HG02870 (cell line): ENCODE results near the gene C2orf49.
"Not testable (repeated sequence)": the region's sequence is repeated elsewhere in the genome, so short reads cannot be mapped to it uniquely, and the experiment has no call there.

Experiments used
- ATAC-seq: cut with Tn5 transposase; IDR thresholded peaks from one replicate; pipeline ENCODE4 v1.9.1; 2021; ENCODE audit warnings: mild to moderate bottlenecking, moderate library complexity; ENCODE audit not compliant: unreplicated experiment

C2orf49 gene

DNA sequence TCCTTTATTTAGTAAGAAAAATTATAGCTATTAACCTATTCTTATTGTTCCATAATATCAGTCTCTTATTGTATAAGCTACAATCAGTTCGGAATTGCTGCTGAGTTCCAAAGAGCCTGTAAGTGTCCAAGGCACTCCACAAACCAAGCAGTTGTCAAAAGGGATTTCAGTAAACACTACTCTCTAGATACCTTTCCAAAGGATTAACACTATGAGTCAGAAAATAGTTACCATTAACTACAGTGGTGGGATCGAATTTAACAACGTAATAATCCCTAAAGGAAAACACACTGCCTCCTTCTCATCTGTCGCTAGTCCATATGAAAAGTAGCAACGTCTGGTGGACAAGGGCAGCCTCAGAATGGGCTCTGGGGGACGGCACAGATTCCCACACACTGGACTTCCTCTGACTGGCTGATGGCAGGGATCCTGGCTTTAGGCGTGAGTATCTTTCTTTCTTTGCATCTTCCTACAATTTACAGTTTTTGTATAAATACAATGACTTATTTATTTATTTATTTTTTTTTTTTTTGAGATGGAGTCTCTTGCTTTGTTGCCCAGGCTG is 16.6 kb upstream of the C2orf49 start:
- ATAC-seq, result no peak

DNA sequence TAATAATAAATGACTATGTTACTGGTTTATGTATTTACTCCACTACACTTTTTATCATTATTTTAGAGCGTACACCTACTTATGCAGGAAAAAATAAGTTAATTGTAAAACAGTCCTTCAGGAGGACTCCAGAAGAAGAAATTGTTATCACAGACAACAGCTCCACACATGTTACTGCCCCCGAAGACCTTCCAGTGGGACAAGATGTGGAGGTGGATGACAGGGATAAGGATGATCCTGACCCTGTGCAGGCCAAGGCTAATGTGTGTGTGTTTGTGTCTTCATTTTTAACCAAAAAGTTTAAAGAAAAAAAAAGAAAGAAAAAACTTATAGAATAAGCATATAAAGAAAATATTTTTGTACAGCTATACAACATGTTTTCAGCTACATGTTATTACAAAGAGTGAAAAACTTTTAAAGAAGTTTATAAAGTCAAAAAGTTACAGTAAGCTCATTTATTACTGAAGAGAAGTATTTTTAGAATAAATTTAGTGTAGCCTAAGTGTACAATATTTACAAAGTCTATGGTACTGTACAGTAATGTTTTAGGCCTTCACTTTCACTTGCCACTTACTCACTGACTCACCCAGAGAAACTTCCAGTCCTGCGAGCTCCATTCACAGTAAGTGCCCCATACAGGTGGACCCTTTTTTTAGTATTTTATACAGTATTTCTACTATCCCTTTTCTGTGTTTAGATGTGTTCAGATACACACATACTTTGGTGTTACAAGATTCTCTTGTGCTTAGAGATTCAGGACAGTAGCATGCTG is 15.3 kb upstream of the C2orf49 start:
- peak; percentile 34 for ATAC-seq

- ATAC-seq, result no peak
These were observed 14.2 kb upstream of the C2orf49 start for GRCh38 chr2:105323111-105323510.

- ATAC-seq, result no peak
These were observed 13.2 kb upstream of the C2orf49 start for GRCh38 chr2:105324101-105324500.

- no peak for ATAC-seq
These were observed 12.6 kb upstream of the C2orf49 start for GRCh38 chr2:105324732-105325131.

- no peak for ATAC-seq
These were observed 11.9 kb upstream of the C2orf49 start for GRCh38 chr2:105325389-105325963.

DNA sequence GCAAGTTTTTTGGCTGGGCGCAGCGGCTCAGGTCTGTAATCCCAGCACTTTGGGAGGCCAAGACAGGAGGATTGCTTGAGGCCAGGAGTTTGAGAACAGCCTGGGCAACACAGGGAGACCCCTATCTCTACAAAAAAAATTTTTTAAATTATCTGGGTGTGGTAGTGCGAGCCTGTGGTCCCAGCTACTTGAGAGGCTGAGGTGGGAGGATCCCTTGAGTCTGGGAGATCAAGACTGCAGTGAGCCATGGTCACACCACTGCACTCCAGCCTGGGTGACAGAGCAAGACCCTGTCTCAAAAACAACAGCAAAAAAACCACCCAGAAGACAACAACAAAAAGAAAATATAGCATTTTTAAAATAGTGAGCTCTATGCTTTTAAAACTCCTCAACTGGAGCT is 10.1 kb upstream of the C2orf49 start:
- ATAC-seq, result not testable (repeated sequence)

- no peak for ATAC-seq
These were observed 9.7 kb upstream of the C2orf49 start for GRCh38 chr2:105327690-105328089.

GRCh38 chr2:105328281-105329196 is 8.8 kb upstream of the C2orf49 start:
- no peak for ATAC-seq

GRCh38 chr2:105329197-105329554 is 8.2 kb upstream of the C2orf49 start:
- no peak for ATAC-seq

DNA sequence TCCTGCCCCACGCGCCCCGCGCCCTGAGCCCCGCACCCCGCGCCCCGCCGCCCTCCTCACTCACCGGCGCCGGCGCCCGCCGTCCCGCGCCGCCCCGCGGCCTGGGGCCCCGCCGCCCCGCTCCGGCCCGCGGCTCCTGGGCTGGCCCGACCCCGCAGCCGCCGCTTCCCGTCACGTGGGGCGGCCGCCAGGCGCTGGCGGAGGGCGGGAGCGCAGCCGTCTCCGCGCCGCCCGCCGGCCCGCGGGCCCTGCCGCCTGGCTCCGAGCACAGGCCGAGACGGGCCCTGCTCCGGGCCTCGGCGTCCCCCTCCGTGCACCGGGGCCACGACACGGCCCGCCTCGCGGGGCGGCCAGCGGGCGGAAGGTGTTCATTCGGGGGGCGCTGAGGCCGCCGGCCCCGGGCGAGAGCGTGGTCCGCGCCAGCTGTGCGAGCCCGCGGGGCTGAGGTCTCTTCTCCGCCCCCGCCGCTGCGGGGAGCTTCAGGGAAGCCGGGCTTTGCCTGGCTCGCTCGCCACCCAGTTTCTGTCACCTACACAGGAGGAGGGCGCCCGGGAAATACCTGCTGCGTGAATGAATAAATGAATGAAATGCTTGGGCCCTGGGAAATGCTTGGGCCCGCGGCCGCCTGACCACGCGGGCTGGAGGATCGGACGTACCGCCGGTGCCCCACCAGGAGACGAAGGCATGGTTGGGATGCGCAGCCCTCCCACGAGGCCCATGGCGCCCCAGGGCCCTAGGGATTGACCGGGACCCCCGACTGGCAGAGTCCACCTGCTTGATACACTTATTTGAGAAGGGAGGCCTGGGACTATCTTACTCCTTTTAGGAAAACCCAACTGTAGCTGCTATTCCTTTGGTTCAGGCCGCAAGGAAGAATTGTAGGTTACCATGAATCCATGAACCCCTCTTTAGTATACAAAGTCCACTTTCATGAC is 7.5 kb upstream of the C2orf49 start, which contains the start of gene TGFBRAP1:
Gene TGFBRAP1 (minus strand): TSS at position 175 of the 935 bp plus-strand sequence. CDS start 21,434 bp downstream, outside the sequence.
- peak; percentile 60 for ATAC-seq

DNA sequence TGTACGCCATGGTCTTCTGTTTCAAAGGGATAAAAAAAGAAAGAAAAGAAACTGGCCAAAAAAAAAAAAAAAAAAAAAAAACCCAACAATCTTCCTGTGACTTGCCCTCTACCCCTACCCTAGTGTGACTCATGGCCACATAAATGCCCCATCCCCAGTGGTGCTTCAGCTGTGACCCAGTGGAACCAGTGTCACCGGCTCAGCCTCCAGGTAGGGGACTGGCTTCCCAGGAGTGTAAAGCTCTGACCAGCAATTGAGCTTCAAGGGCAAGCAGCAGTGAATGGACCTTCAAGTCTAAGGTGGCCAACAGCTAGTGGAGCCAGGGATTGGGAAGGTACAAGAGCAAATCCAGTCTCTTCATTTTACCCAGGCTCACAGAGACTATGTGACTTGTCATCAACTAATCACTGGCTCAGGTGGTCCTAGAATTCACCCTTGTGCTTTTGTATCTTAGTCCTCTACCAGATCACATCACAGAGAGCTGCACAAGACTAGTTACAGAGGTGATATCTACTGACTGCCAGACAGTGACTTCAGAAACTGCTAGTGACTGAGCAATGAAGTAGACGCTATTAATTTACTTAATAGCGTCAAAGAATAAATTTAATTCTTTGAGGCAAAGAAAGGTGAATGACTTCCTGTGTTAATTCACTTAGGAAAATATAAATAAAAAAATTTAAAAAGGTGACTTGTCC is 6.5 kb upstream of the C2orf49 start:
- no peak for ATAC-seq

DNA sequence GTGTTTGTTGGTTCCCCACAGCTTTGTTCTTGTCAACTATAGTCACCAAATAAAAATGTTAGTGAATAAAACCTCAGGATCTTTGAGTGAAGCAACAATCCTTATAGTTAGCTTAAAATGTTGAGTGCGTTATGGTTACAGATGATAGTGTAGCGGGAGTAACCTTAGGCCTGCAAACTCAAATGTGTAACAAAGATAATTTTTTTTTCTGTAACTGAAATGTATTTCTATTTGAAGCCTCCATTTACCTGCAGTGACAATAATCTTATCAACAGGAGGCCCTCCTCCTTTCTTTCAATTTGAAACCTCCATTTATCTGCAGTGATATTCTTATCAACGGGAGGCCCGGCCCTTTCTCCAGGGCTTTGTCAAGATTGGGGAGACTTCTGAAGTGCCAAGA is 3.1 kb upstream of the C2orf49 start:
- no peak for ATAC-seq

- no peak for ATAC-seq
These were observed 1.9 kb upstream of the C2orf49 start for GRCh38 chr2:105335469-105335868.

DNA sequence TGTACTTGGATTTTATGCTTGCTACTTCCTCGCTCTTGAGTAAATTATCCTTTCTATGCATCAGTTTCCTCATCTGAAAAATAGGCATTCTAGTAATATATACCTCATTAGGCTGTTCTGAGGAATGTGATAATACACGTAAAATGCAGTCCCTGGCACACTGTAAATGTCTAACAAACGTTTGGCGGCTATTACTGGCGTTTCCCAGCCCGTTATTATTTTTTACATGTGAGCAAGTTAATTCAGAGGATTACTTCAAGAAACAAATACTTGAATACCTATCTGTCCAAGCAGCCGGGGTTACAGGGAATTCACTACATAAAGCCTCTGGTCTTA is 586 bp upstream of the C2orf49 start:
- no peak for ATAC-seq

DNA sequence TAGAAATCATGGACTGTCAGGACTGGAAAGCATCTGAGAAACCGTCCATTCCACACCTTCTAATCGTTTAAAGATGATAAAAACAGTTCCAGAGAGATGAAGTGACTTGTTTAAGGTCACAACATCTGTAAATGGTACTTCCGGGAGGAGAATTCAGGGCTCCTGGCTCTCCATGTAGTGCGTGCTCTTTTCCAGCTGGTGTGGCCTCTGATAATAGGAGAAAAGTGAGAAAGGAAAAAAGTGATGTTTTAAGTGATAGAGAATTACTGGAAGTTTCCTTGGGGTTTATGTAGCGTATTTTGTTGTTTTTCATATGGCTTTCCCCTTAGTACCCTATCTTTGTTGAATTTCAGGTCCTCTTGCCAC is 663 bp downstream of the C2orf49 start:
- peak; percentile 18 for ATAC-seq

GRCh38 chr2:105339414-105339813 is 2.1 kb downstream of the C2orf49 start:
- ATAC-seq, result no peak

DNA sequence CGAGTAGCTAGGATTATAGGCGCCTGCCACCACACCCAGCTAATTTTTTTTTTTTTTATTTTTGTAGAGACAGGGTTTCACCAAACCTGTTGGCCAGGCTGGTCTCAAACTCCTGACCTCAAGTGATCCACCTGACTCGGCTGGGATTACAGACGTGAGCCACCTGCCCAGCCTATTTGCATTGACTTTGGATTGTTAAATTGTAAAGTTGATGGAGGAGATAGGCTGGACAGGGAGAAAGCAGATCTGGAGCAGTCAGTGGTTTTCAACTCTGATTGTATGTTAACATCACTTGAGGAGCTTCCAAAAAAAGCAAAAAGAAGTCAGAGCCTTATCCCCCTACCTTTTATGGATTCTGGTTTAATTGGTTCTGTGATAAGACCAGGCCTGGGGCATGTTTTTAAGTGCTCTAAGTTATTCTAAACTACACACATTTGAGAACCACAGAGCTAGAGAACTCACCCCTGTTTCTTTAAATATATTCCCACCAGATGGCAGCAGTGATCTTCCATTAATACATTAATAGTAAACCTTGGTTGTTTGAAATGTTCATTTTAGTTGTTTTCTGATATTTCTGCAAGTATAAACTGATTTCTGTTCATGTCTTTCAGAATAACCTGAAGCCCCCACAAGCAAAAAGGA is 7.5 kb downstream of the C2orf49 start:
- ATAC-seq, result no peak

DNA sequence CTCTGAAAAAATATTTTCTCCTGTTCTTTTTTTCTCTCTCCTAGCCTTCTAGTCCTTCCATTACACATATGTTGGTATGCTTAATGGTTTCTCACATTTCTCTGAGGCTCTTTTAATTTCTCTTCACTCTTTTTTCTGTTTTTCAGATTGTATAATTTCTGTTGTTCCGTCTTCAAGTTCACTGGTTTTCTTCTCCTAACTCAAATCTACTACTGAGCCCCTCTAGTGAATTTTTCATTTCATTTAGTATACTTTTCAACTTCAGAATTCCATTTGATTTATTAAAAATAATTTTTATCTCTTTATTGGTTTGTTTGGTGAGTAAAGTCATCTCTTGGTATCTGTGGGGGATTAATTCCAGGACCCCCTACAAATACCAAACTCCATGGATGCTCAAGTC is 19.8 kb downstream of the C2orf49 start:
- ATAC-seq, result no peak
